GM12892 (cell line): ENCODE results near the gene PRELID3B.

Experiments
- DNase-seq: peaks from one replicate; pipeline ENCODE4 v3.0.0; 2011; ENCODE audit not compliant: insufficient read length
- FAIRE-seq: peaks from 2 replicates; lab custom pipeline; 2011; peaks lifted over from hg19 to GRCh38; lab: Jason Lieb, UNC
- POLR2A ChIP-seq: IDR thresholded peaks from 2 replicates; pipeline ENCODE4 v1.6.1; 2011; ENCODE audit warnings: low read depth, low read length, control low read depth
- POLR2AphosphoS5 ChIP-seq: IDR thresholded peaks from 2 replicates; pipeline ENCODE4 v1.6.1; 2011; ENCODE audit warnings: low read depth, low read length, control low read depth
- TAF1 ChIP-seq: IDR thresholded peaks from 2 replicates; pipeline ENCODE4 v1.6.1; 2011; ENCODE audit warnings: low read depth, mild to moderate bottlenecking, control low read depth, low read length, borderline replicate concordance

Gene PRELID3B

GRCh38 chr20:59020938-59021551, 21.5 kb downstream of the PRELID3B start:
- DNase-seq (no peak), FAIRE-seq (no peak)
- TF ChIP-seq TAF1: no peak
- no peak for TF ChIP-seq POLR2A
- no peak for TF ChIP-seq POLR2AphosphoS5

GRCh38 chr20:59019217-59019616, 23.4 kb downstream of the PRELID3B start, which contains the start of gene TUBB1:
TUBB1 (plus strand) TSS chr20:59019429; CDS start chr20:59019523, 94 bp downstream.
- DNase-seq: no peak
- TF ChIP-seq POLR2A (no peak), TAF1 (no peak), POLR2AphosphoS5 (no peak)
- no peak for FAIRE-seq

- no peak for TF ChIP-seq POLR2AphosphoS5
- no peak for TF ChIP-seq POLR2A
- TF ChIP-seq TAF1: no peak
- DNase-seq (no peak), FAIRE-seq (no peak)
These were observed 23.8 kb downstream of the PRELID3B start for GRCh38 chr20:59018817-59019216.

- FAIRE-seq (no peak), DNase-seq (no peak)
- TF ChIP-seq POLR2AphosphoS5 (no peak), TAF1 (no peak), POLR2A (no peak)
These were observed 24.9 kb downstream of the PRELID3B start for GRCh38 chr20:59017493-59018231.

GRCh38 chr20:59016795-59017492, 25.6 kb downstream of the PRELID3B start:
- no peak for FAIRE-seq

GRCh38 chr20:59015812-59016711, 26.5 kb downstream of the PRELID3B start:
- TF ChIP-seq POLR2AphosphoS5 (no peak), TAF1 (no peak), POLR2A (no peak)
- DNase-seq: no peak
- no peak for FAIRE-seq

More at GRCh38 chr20:59016795-59017492, 25.6 kb downstream of the PRELID3B start:
- TF ChIP-seq POLR2AphosphoS5 (no peak), POLR2A (no peak), TAF1 (no peak)
- DNase-seq: no peak

- FAIRE-seq: no peak
- DNase-seq: no peak
- no peak for TF ChIP-seq TAF1
- TF ChIP-seq POLR2AphosphoS5: no peak
- no peak for TF ChIP-seq POLR2A
These were observed 27.2 kb downstream of the PRELID3B start for GRCh38 chr20:59015411-59015810.

GRCh38 chr20:59014680-59015389, 27.8 kb downstream of the PRELID3B start:
- no peak for TF ChIP-seq POLR2AphosphoS5
- TF ChIP-seq TAF1: no peak
- TF ChIP-seq POLR2A: no peak
- DNase-seq (no peak), FAIRE-seq (no peak)

- DNase-seq (no peak), FAIRE-seq (no peak)
- TF ChIP-seq POLR2AphosphoS5 (no peak), TAF1 (no peak), POLR2A (no peak)
These were observed 28.5 kb downstream of the PRELID3B start for GRCh38 chr20:59013959-59014608.
